Measurements from ENCODE around the gene TGIF1.
"Not testable (repeated sequence)": the region's sequence is repeated elsewhere in the genome, so short reads cannot be mapped to it uniquely, and the experiment has no call there.

Gene TGIF1

GRCh38 chr18:3450012-3450798 lies at the start of gene TGIF1:
TGIF1 (plus strand) TSS chr18:3450172; CDS start chr18:3450490, 318 bp downstream.
- ATAC-seq, result peak in 1 of 2 donors; percentile 7

- no peak for ATAC-seq
Observed at GRCh38 chr18:3400567-3401296, 49.2 kb upstream of the TGIF1 start.

- peak; percentile 32 to 45 for ATAC-seq
Observed at GRCh38 chr18:3401669-3402620, 48.0 kb upstream of the TGIF1 start.

- peak in 1 of 2 donors; percentile 56 for ATAC-seq
Observed at GRCh38 chr18:3402982-3403451, 47.0 kb upstream of the TGIF1 start.

GRCh38 chr18:3405713-3406112 lies 44.3 kb upstream of the TGIF1 start:
- no peak for ATAC-seq

- ATAC-seq, result no peak
Observed at GRCh38 chr18:3408107-3408506, 41.9 kb upstream of the TGIF1 start.

GRCh38 chr18:3409811-3410210 lies 40.2 kb upstream of the TGIF1 start:
- ATAC-seq, result no peak

GRCh38 chr18:3410273-3410672 lies 39.7 kb upstream of the TGIF1 start:
- no peak for ATAC-seq

- not testable (repeated sequence) for ATAC-seq
Observed at GRCh38 chr18:3410876-3411275, 39.1 kb upstream of the TGIF1 start.

- ATAC-seq, result no peak
Observed at GRCh38 chr18:3411327-3411726, 38.6 kb upstream of the TGIF1 start.

GRCh38 chr18:3411854-3412268 lies 38.1 kb upstream of the TGIF1 start:
- peak in 1 of 2 donors; percentile 49 for ATAC-seq

- ATAC-seq, result peak; percentile 84 to 85
Observed at GRCh38 chr18:3412528-3412927, 37.4 kb upstream of the TGIF1 start.

GRCh38 chr18:3415110-3415509 lies 34.9 kb upstream of the TGIF1 start:
- no peak for ATAC-seq

- ATAC-seq, result no peak
Observed at GRCh38 chr18:3418083-3418482, 31.9 kb upstream of the TGIF1 start.

- no peak for ATAC-seq
Observed at GRCh38 chr18:3420919-3421279, 29.1 kb upstream of the TGIF1 start.

- ATAC-seq, result no peak
Observed at GRCh38 chr18:3422905-3423304, 27.1 kb upstream of the TGIF1 start.

- no peak for ATAC-seq
Observed at GRCh38 chr18:3424280-3424890, 25.6 kb upstream of the TGIF1 start.

GRCh38 chr18:3425030-3425429 lies 24.9 kb upstream of the TGIF1 start:
- no peak for ATAC-seq

GRCh38 chr18:3425446-3425845 lies 24.5 kb upstream of the TGIF1 start:
- no peak for ATAC-seq

- no peak for ATAC-seq
Observed at GRCh38 chr18:3426074-3426473, 23.9 kb upstream of the TGIF1 start.

GRCh38 chr18:3427944-3428343 lies 22.0 kb upstream of the TGIF1 start:
- ATAC-seq, result no peak

- ATAC-seq, result no peak
Observed at GRCh38 chr18:3429121-3429520, 20.9 kb upstream of the TGIF1 start.

Measured in activated CD4-positive, CD25-positive, alpha-beta regulatory T cell treated with anti-CD3 and anti-CD28 coated beads, Interleukin-2, amount 50 U/mL, for 24 hours (primary cell).